ENCODE results near the gene SLC49A3. TPM values are rescaled to one million over a fixed set of nuclear protein-coding genes. Genes with fewer than 3 reads are reported as not detected.

SLC49A3 gene
- total and polyA plus RNA-seq, 2 experiments from 2014 or later = 1.3 to 3.7 TPM

DNA sequence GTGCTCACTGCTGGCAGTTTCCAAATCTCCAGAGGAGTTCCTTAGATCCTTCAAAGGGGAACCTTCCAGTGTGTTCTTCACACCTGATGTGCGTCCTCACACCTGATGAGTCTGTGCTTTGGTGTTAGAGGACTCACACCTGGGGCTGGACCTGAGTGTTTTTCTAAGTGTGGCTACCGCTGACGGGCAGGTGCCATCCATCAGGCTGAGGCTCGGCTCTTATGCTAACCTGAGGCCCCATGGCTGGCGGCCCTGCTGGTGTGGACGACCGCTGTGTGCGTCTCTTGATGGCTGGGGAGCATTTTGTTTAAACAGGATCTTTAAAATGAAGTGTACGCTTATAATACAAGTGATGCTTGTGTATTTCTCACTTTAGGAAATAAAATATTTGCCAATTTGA is 45.1 kb upstream of the SLC49A3 start:
- Histone ChIP-seq H3K36me3 (ENCODE audit: insufficient read depth) (peaks cover 24% of the 10 kb centered on the region), H4K20me1 (replicated peaks; ENCODE audit: insufficient read depth) (peaks cover 6% of the 10 kb centered on the region; the same call in 1 of the 2 replicates), H3K27me3 (ENCODE audit: insufficient read depth) (no peaks in the 10 kb centered on the region), H3K9me2 (ENCODE audit: insufficient read depth) (no peaks in the 10 kb centered on the region), H3K4me2 (no peak overlapping the region), H2AFZ (no peak overlapping the region), H3K4me1 (ENCODE audit: insufficient read depth) (no peaks in the 10 kb centered on the region), H3F3A (replicated peaks; ENCODE audit: low read depth) (peaks cover 6% of the 10 kb centered on the region; the same call in 1 of the 2 replicates), H3K27ac (ENCODE audit: low read depth) (no peak overlapping the region), H3K79me2 (replicated peaks; ENCODE audit: insufficient read depth) (peaks cover 4% of the 10 kb centered on the region; the same call in 1 of the 2 replicates), H3K4me3 (no peak overlapping the region)
- H3K36me3 Mint-ChIP-seq (ENCODE audit: low read depth) = peaks cover 53% of the 10 kb centered on the region
- DNase-seq (ENCODE audit: low spot score) (no peak), ATAC-seq (no peak)
- no peaks in the 10 kb centered on the region for H3K9me3 Mint-ChIP-seq
- H3K27me3 Mint-ChIP-seq (ENCODE audit: insufficient read depth, low read depth, poor library complexity) = peaks cover 5% of the 10 kb centered on the region
- no peaks in the 10 kb centered on the region for H3K4me1 Mint-ChIP-seq
- no peak overlapping the region for H3K27ac Mint-ChIP-seq
- TF ChIP-seq, protein P1, sequence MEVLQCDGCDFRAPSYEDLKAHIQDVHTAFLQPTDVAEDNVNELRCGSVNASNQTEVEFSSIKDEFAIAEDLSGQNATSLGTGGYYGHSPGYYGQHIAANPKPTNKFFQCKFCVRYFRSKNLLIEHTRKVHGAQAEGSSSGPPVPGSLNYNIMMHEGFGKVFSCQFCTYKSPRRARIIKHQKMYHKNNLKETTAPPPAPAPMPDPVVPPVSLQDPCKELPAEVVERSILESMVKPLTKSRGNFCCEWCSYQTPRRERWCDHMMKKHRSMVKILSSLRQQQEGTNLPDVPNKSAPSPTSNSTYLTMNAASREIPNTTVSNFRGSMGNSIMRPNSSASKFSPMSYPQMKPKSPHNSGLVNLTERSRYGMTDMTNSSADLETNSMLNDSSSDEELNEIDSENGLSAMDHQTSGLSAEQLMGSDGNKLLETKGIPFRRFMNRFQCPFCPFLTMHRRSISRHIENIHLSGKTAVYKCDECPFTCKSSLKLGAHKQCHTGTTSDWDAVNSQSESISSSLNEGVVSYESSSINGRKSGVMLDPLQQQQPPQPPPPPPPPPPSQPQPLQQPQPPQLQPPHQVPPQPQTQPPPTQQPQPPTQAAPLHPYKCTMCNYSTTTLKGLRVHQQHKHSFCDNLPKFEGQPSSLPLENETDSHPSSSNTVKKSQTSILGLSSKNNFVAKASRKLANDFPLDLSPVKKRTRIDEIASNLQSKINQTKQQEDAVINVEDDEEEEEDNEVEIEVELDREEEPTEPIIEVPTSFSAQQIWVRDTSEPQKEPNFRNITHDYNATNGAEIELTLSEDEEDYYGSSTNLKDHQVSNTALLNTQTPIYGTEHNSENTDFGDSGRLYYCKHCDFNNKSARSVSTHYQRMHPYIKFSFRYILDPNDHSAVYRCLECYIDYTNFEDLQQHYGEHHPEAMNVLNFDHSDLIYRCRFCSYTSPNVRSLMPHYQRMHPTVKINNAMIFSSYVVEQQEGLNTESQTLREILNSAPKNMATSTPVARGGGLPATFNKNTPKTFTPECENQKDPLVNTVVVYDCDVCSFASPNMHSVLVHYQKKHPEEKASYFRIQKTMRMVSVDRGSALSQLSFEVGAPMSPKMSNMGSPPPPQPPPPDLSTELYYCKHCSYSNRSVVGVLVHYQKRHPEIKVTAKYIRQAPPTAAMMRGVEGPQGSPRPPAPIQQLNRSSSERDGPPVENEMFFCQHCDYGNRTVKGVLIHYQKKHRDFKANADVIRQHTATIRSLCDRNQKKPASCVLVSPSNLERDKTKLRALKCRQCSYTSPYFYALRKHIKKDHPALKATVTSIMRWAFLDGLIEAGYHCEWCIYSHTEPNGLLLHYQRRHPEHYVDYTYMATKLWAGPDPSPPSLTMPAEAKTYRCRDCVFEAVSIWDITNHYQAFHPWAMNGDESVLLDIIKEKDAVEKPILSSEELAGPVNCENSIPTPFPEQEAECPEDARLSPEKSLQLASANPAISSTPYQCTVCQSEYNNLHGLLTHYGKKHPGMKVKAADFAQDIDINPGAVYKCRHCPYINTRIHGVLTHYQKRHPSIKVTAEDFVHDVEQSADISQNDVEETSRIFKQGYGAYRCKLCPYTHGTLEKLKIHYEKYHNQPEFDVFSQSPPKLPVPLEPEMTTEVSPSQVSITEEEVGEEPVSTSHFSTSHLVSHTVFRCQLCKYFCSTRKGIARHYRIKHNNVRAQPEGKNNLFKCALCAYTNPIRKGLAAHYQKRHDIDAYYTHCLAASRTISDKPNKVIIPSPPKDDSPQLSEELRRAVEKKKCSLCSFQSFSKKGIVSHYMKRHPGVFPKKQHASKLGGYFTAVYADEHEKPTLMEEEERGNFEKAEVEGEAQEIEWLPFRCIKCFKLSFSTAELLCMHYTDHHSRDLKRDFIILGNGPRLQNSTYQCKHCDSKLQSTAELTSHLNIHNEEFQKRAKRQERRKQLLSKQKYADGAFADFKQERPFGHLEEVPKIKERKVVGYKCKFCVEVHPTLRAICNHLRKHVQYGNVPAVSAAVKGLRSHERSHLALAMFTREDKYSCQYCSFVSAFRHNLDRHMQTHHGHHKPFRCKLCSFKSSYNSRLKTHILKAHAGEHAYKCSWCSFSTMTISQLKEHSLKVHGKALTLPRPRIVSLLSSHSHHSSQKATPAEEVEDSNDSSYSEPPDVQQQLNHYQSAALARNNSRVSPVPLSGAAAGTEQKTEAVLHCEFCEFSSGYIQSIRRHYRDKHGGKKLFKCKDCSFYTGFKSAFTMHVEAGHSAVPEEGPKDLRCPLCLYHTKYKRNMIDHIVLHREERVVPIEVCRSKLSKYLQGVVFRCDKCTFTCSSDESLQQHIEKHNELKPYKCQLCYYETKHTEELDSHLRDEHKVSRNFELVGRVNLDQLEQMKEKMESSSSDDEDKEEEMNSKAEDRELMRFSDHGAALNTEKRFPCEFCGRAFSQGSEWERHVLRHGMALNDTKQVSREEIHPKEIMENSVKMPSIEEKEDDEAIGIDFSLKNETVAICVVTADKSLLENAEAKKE (CRISPR knock-in tag; IDR thresholded peaks at IDR 0.05) = no peak
- no peak for TF ChIP-seq CTCF (conservative IDR thresholded peaks at IDR 0.05; ENCODE audit: low read depth in 2 of 2)
- TF ChIP-seq, protein P2, sequence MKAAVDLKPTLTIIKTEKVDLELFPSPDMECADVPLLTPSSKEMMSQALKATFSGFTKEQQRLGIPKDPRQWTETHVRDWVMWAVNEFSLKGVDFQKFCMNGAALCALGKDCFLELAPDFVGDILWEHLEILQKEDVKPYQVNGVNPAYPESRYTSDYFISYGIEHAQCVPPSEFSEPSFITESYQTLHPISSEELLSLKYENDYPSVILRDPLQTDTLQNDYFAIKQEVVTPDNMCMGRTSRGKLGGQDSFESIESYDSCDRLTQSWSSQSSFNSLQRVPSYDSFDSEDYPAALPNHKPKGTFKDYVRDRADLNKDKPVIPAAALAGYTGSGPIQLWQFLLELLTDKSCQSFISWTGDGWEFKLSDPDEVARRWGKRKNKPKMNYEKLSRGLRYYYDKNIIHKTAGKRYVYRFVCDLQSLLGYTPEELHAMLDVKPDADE (IDR thresholded peaks at IDR 0.05) = no peak
- TF ChIP-seq JUNB (IDR thresholded peaks at IDR 0.05; ENCODE audit: unreplicated experiment) = no peak
- no peak for TF ChIP-seq STAT1 (IDR thresholded peaks at IDR 0.05; ENCODE audit: unreplicated experiment)
- TF ChIP-seq EZH2 (IDR thresholded peaks at IDR 0.05; ENCODE audit: low read depth, unreplicated experiment) = no peak
- no peak for TF ChIP-seq ZNF114 (CRISPR knock-in tag; IDR thresholded peaks at IDR 0.05)
- no peak for TF ChIP-seq EZH2phosphoT487 (IDR thresholded peaks at IDR 0.05; ENCODE audit: unreplicated experiment)
- TF ChIP-seq NANOG (IDR thresholded peaks at IDR 0.05; ENCODE audit: borderline replicate concordance) = no peak
- TF ChIP-seq ZNF331 (CRISPR knock-in tag; IDR thresholded peaks at IDR 0.05; ENCODE audit: low read depth) = no peak
- no peak overlapping the region for H3K4me3 Mint-ChIP-seq
